ENCODE measurements around the gene GALNT10. TPM values are rescaled to one million over a fixed set of nuclear protein-coding genes. Genes with fewer than 3 reads are reported as not detected.

Gene GALNT10
- total and polyA plus RNA-seq, 2 of the 8 experiments (the other 6 are each of a cell fraction or from before 2014, with no cell fraction given) = 4.6 to 15.5 TPM

DNA sequence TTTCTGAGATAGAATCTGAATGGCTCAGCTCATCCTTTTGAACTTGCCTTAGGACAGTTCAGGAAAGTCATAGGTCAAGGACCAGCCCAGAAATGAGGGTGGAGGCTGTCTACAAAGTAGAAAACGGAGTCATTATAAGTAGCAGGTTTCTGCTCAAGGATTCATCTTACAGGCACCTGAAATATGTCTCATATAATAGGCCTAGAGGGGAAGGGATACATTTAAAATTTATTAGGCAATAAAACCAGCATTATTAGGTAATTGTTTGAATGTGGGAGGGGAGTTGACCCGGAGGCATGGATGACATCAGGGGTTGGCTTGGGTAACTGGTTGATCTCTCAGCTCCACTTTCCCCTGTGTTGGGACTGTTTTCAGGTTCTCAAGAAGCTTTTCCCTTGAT lies 11.9 kb upstream of the GALNT10 start (continued):
- TF ChIP-seq, protein P1, sequence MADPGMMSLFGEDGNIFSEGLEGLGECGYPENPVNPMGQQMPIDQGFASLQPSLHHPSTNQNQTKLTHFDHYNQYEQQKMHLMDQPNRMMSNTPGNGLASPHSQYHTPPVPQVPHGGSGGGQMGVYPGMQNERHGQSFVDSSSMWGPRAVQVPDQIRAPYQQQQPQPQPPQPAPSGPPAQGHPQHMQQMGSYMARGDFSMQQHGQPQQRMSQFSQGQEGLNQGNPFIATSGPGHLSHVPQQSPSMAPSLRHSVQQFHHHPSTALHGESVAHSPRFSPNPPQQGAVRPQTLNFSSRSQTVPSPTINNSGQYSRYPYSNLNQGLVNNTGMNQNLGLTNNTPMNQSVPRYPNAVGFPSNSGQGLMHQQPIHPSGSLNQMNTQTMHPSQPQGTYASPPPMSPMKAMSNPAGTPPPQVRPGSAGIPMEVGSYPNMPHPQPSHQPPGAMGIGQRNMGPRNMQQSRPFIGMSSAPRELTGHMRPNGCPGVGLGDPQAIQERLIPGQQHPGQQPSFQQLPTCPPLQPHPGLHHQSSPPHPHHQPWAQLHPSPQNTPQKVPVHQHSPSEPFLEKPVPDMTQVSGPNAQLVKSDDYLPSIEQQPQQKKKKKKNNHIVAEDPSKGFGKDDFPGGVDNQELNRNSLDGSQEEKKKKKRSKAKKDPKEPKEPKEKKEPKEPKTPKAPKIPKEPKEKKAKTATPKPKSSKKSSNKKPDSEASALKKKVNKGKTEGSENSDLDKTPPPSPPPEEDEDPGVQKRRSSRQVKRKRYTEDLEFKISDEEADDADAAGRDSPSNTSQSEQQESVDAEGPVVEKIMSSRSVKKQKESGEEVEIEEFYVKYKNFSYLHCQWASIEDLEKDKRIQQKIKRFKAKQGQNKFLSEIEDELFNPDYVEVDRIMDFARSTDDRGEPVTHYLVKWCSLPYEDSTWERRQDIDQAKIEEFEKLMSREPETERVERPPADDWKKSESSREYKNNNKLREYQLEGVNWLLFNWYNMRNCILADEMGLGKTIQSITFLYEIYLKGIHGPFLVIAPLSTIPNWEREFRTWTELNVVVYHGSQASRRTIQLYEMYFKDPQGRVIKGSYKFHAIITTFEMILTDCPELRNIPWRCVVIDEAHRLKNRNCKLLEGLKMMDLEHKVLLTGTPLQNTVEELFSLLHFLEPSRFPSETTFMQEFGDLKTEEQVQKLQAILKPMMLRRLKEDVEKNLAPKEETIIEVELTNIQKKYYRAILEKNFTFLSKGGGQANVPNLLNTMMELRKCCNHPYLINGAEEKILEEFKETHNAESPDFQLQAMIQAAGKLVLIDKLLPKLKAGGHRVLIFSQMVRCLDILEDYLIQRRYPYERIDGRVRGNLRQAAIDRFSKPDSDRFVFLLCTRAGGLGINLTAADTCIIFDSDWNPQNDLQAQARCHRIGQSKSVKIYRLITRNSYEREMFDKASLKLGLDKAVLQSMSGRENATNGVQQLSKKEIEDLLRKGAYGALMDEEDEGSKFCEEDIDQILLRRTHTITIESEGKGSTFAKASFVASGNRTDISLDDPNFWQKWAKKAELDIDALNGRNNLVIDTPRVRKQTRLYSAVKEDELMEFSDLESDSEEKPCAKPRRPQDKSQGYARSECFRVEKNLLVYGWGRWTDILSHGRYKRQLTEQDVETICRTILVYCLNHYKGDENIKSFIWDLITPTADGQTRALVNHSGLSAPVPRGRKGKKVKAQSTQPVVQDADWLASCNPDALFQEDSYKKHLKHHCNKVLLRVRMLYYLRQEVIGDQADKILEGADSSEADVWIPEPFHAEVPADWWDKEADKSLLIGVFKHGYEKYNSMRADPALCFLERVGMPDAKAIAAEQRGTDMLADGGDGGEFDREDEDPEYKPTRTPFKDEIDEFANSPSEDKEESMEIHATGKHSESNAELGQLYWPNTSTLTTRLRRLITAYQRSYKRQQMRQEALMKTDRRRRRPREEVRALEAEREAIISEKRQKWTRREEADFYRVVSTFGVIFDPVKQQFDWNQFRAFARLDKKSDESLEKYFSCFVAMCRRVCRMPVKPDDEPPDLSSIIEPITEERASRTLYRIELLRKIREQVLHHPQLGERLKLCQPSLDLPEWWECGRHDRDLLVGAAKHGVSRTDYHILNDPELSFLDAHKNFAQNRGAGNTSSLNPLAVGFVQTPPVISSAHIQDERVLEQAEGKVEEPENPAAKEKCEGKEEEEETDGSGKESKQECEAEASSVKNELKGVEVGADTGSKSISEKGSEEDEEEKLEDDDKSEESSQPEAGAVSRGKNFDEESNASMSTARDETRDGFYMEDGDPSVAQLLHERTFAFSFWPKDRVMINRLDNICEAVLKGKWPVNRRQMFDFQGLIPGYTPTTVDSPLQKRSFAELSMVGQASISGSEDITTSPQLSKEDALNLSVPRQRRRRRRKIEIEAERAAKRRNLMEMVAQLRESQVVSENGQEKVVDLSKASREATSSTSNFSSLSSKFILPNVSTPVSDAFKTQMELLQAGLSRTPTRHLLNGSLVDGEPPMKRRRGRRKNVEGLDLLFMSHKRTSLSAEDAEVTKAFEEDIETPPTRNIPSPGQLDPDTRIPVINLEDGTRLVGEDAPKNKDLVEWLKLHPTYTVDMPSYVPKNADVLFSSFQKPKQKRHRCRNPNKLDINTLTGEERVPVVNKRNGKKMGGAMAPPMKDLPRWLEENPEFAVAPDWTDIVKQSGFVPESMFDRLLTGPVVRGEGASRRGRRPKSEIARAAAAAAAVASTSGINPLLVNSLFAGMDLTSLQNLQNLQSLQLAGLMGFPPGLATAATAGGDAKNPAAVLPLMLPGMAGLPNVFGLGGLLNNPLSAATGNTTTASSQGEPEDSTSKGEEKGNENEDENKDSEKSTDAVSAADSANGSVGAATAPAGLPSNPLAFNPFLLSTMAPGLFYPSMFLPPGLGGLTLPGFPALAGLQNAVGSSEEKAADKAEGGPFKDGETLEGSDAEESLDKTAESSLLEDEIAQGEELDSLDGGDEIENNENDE (IDR thresholded peaks at IDR 0.05; ENCODE audit: insufficient replicate concordance, low read length) = no peak
- TF ChIP-seq SP1 (IDR thresholded peaks at IDR 0.05; ENCODE audit: low read depth, low read length) (no peak), GTF2F1 (IDR thresholded peaks at IDR 0.05; ENCODE audit: borderline replicate concordance, low read depth, low read length) (no peak), SUZ12 (IDR thresholded peaks at IDR 0.05; ENCODE audit: low read length) (no peak), CBX5 (IDR thresholded peaks at IDR 0.05; ENCODE audit: low read depth, low read length) (no peak), KDM4A (IDR thresholded peaks at IDR 0.05; ENCODE audit: low read depth, low read length, severe bottlenecking) (no peak), RFX5 (IDR thresholded peaks at IDR 0.05; ENCODE audit: borderline replicate concordance, low read depth, low read length) (no peak), RBBP5 (IDR thresholded peaks at IDR 0.05; ENCODE audit: borderline replicate concordance, low read depth, low read length) (no peak), CTBP2 (IDR thresholded peaks at IDR 0.05; ENCODE audit: borderline replicate concordance, insufficient read depth, insufficient read length, low read length) (no peak), NRF1 (IDR thresholded peaks at IDR 0.05; ENCODE audit: low read depth, low read length) (no peak), SAP30 (IDR thresholded peaks at IDR 0.05; ENCODE audit: insufficient read depth, insufficient replicate concordance, low read length) (no peak), CHD1 (IDR thresholded peaks at IDR 0.05; ENCODE audit: low read depth, low read length) (no peak)
